Posterior vena cava (tissue), 2 donors: ENCODE measurements around the gene MAD2L1BP. TPM values are rescaled to one million over a fixed set of nuclear protein-coding genes. Genes with fewer than 3 reads are reported as not detected.
"Not testable (repeated sequence)": the region's sequence is repeated elsewhere in the genome, so short reads cannot be mapped to it uniquely, and the experiment has no call there.

Source experiments
- DNase-seq: peaks from one replicate; pipeline ENCODE4 v3.0.0-alpha.2; 2020; ENCODE audit warnings: low spot score
- intact Hi-C, 2 donors: fragments of 100-400 bp; cut with DNase I; formaldehyde crosslinking; loops; one replicate each; pipeline versions ENCODE4 v1.14.1 to v1.14.2; 2022 to 2023
- total RNA-seq, 2 donors: library from RNA; stranded (reverse); fragmentation: NEBNext Ultra II Directional; extraction: Animal tissue kit (Norgen Biotek cat#: 25700); gene quantifications; one replicate each; pipeline ENCODE4 v1.2.1, GENCODE V29; 2021
- donor health status: DM: yes; HTN: yes; CAD: no.
- donor health status: DM: yes; HTN: yes; CAD: no.

Gene MAD2L1BP
- total RNA-seq, 2 donors from 2014 or later, result 12.0 to 15.5 TPM

DNA sequence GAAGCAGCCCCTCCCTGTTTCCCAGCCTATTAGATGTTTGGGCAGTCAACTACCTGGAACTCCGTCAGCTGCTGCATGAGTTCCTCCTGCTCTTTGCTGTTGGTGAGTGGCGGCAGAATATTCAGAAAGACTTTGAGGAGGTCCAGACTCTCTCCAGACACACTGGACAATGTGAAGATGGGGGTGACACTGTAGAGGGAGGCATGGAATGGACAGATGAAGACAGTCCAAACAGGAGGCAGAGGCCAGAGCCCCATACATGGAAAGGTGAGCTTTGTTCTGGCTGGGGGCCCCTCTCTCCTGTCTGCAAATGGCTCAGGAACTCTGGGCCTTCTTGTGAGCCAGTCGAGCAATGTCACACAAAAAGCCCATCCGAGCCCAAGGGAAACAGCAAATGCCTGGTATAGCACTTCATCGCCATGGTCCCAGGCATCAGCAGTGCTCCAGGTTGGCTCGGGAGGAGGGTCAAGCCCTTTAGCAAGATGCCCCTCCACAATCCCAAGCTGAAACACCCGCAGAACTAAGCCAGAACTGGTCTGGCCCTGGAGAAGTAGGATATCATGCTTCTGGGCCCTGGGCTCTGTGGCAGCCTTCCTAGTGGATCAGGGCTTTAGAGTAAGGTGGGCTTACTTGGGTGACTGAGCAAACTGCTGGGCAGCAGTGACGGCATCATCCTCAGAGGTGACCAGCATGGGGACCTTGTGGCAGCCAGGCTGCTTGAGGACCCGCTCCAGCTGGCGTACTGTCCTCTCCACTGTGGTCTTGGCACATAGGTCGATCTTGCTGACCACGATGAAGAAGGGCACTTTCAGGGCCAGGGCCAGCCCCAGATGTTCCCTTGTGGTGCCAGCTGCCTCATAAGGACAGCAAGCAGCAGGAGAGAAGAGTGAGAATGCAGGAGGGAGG lies 11.5 kb upstream of the MAD2L1BP start:
- DNase-seq, result no peak
- intact Hi-C loops, result no loop called here

DNA sequence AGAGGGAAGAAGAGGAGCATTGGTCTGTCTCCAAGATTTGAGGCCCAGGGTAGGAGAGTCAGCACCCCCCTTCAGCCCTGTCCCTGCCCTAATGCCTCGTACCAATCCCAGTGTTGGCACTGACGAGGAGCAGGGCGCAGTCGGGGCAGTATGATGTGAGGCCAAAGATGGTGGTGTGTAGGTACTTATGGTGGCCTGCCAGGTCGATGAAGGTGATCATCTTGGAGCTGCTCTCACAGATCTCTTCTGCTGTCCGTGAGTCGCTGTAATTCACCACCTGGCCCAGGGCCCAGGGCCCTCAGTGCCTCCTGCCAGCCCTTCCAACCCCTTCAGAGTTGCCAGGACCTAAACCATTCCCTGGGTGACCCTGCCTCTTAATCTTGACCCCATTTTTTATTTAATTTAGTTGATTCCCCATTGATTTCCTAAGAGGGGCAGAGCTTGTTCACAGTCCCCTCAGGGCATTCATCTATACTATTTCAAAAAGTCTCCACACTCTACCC lies 10.8 kb upstream of the MAD2L1BP start:
- no peak for DNase-seq
- intact Hi-C loops, result no loop called here

DNA sequence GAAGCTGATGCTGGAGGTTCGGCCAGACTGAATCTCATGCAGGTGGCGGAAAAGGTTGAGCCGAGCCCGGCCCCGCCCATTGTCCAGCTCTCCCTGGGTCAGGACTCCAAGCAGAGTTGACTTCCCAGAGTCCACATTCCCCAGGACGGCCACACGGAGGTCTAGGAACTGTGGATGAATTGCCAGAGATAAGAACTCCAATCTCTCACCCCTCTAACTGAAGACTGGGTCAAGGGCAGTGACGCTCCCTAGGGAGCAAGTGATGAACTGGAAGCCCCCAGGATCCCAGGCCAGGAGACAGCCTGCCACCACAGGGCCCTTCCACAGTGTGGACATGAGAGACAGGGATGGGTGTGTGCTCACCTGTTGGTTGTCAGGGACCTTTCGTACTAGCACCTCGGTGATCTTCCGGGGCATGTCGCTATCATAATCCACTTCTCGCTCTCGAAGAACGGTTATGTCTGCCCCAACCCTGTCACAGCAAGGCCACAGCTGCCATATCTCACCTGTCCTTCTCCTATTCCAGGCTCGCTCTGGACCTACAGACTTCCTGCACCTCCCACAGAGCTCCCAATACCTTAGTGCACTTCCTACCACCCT lies 10.1 kb upstream of the MAD2L1BP start:
- no peak for DNase-seq
- intact Hi-C loops, result no loop called here

DNA sequence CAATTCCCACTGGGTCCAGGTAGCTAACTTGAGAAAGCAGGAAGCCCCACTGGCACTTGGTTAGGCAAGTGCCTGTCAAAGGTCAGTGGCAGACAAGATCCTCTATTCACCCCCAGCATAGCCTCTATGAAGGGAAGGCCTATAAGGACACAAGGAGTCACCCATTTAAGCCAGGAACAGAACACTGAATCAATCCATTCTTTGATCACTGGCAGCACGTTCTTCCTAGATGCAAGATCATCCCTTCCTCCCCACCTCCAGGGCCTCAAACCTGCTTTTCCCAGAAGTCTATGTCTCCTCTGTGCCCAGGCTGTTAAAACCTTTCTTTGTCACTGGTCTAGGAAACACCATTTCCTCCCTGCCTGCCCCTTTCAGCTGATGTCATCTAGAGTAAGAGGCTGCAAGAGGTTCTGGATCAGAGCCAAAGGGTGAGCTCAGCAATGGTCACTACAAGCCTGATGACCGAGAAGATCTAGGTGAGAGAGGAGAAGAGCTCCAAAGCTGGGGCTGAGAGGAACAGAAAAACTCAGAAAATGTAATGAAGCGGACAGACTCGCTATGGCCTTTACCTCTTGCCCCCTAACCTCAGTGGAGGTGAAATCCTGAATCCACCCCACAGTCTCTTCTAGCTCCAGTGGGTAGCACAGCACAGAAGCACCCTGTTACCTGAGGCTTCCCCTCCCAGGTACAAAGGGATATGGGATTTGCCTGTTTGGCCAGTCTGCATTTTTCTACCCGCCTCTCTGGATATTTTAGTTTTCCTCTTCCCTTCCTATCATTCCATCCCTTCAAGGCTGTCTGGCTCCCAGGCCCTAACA lies 8.4 kb upstream of the MAD2L1BP start:
- intact Hi-C loops, result loop anchor here in 1 of 2 donors (1.0 kb wide), 1 partner anchor 8 kb away; the partner anchor contains the start of gene MAD2L1BP

DNA sequence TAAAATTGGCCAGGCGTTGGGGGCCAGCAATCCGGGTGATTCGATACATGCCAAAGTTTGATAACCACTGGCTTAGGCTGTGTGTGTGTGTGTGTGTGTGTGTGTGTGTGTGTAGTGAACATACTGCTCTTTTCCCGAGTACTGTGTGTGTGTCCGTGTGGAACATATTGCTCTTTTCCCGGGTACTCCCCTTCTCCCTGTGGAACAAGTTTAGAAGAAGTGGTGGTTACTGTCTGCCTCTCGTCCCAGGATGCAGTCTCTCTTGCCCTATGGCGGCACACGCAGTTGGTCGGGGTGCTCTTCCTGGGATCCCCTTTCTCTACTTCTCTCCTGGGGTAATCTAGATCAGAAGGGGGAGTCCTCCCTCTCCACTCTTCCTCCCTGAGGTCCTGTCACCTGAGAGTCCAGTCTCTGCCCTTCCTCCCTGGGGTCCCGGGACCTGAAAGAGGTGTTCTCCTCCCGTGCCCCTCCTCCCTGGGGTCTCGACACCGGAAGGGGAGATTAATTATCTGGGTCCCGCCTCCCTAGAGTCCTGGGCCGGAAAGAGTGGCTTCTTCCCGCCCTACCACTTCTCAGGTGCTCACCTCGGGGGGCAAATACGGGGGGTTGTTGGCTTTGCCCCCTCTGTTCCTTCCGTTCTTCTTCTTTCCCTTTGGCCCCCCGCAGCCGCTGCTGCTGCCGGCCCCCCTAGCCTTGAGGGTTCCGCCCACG lies 7.1 kb upstream of the MAD2L1BP start:
- DNase-seq, result no peak
- intact Hi-C loops, result no loop called here

More for the DNA sequence above, 8.4 kb upstream of the MAD2L1BP start:
- DNase-seq, result peak; percentile 87

DNA sequence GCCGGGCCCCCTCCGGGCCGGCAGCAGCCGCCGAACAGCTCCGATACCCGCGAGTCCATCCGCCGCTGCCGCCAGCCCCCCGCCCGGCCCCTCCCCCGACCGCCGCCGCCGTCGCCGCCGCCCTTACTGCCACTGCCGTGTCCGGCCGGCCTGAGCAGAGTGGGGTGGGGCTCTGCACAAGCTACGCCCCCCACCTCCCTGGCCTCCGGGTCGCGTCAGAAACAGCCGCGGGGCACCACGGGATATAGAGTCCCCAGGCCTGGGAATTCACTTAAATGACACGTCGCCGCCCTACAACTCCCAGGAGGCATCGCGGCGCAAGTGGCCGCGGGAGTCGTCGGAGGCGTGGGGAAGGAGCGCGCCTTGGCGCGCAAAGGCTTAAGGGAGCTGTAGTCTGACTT lies 6.5 kb upstream of the MAD2L1BP start, which contains the start of gene GTPBP2:
Gene GTPBP2 (minus strand): TSS at position 161 of the 401 bp plus-strand sequence. CDS start 102 bp downstream, at position 59.
- intact Hi-C loops, result no loop called here
- DNase-seq, result peak; percentile 100

DNA sequence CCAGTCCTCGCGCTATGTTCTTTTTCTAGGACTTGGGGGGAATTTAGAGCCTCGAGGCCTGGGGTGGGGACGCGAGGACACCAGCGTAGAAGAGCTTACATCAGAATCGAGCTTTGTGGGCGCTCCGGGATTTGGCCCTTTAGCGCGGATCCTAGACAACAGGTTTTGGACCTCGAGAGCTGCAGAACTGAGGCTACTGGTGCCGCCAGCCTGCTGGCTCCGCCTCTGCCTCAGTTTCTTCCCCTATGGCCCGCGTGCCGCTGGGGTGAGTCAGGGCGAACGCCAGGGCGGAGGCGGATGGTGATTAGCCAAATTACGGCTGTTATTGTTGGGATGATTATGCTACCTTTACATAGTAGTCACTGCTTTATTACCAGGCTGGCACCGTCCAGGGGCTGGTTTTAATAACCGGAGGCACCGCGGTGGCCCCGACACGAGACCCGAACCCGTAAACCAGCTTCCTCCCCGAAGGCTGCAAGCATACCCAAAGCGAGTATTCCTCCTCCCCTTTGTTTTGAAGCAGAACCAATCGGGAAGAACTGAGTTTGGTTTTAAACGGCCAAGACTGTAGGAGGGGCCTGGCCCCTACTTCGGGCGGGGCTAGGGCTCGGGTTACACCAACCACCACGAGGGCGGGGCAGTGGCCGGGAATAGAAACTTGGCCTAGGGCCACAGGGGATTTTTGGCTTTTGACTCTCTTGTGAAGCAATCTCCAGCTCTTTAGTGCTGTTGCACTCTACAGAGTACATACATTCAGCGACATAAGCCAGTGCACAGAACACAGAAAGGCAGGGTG lies 5.9 kb upstream of the MAD2L1BP start:
- peak; percentile 97 for DNase-seq
- intact Hi-C loops, result no loop called here

DNA sequence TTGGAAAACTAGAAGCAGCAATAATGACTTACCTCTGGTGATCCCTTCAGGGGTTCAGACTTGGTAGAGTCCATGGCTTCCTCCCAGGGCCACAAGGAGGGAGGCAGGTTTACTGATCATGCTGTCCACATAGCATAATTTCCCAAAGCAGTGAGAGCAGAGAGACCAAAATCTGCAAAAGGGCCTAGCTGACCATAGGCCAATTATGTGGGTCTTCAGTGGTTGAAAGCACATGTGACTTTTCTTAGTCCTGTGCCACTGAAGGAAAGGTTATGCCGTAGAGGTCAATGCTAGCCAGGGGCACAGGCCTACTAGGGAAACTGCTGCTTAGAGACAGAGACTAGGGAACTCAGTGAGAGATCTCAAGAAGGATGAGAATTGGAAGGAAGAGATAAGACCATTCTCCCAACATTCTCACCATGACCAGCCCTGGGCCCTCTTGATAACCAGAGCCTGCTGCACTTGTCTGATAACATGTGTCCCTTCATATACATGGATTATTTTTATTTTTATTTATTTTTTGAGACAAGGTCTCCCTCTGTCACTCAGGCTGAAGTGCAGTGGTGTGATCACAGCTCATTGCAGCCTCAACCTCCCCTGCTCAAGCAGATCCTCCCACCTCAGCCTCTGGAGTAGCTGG lies 4.5 kb upstream of the MAD2L1BP start:
- peak; percentile 41 for DNase-seq

DNA sequence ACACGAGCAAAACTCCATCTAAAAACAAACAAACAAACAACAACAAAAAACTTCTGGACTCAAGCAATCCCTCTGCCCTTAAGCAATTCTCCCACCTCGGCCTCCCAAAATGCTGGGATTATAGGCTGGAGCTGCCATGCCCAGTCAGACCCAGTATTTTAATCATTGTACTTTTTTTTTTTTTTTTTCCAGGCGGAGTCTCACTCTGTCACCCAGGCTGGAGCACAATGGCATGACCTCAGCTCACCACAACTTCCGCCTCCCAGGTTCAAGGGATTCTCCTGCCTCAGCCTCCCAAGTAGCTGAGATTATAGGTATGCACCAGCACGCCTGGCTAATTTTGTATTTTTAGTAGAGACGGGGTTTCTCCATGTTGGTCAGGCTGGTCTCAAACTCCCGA lies 2.6 kb upstream of the MAD2L1BP start:
- intact Hi-C loops, result not testable (repeated sequence)
- peak; percentile 7 for DNase-seq

More for the DNA sequence above, 4.5 kb upstream of the MAD2L1BP start:
- intact Hi-C loops, result no loop called here

DNA sequence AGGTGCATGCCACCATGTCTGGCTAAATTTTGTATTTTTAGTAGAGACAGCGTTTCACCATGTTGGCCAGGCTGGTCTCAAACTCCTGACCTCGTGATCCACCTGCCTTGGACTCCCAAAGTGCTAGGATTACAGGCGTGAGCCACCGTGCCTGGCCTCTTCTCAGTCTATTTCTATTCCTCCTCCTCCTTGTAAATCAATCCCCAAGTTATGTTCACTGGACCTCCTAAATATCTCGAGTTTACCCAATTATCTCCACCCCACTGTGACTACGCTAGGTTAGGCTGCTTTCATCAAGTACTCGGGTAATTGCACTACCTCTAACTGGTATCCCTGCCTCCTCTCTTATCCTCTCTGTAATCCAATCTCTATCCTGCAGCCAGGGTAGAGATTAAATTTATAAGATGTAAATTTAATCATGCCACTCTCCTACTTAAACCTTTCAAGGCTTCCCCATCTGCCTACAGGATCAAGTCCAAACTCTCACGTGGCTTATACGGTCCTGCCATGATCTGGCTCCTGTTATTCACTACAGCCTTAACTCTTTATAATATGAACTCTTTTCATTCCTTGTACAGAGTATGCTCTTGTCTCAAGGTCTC lies 837 bp upstream of the MAD2L1BP start:
- intact Hi-C loops, result loop anchor here in 1 of 2 donors (1.0 to 5.0 kb wide), 2 partner anchors 8 to 1193 kb away; no protein-coding TSS in a partner anchor
- no peak for DNase-seq

DNA sequence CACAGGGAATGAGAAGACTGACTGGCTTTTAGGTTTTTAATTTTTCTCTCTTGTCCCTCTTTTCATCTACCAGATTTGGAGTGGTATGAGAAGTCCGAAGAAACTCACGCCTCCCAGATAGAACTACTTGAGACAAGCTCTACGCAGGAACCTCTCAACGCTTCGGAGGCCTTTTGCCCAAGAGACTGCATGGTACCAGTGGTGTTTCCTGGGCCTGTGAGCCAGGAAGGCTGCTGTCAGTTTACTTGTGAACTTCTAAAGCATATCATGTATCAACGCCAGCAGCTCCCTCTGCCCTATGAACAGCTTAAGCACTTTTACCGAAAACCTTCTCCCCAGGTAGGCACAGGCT lies 644 bp downstream of the MAD2L1BP start:
- intact Hi-C loops, result loop anchor here in 1 of 2 donors (5.0 kb wide), 1 partner anchor 1194 kb away; no protein-coding TSS in a partner anchor

DNA sequence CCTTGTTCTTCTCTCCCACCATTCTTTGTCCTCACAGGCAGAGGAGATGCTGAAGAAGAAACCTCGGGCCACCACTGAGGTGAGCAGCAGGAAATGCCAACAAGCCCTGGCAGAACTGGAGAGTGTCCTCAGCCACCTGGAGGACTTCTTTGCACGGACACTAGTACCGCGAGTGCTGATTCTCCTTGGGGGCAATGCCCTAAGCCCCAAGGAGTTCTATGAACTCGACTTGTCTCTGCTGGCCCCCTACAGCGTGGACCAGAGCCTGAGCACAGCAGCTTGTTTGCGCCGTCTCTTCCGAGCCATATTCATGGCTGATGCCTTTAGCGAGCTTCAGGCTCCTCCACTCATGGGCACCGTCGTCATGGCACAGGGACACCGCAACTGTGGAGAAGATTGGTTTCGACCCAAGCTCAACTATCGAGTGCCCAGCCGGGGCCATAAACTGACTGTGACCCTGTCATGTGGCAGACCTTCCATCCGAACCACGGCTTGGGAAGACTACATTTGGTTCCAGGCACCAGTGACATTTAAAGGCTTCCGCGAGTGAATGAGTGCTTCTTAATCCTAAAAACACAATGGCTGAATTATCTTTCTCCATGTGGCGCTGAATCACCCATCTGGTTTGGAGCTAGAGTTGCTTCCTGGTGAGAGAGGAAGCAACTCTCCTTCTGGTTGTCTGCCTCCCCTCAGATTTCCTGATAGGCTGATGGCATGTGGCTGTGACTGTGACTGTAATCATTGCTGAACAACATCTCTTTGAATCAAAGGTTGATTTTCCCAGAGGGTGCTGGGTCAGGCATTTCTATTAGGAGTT lies 4.6 kb downstream of the MAD2L1BP start:
- intact Hi-C loops, result loop anchor here in 1 of 2 donors (5.0 kb wide), 1 partner anchor 1198 kb away; no protein-coding TSS in a partner anchor
- no peak for DNase-seq

More for the DNA sequence above, 644 bp downstream of the MAD2L1BP start:
- DNase-seq, result no peak

DNA sequence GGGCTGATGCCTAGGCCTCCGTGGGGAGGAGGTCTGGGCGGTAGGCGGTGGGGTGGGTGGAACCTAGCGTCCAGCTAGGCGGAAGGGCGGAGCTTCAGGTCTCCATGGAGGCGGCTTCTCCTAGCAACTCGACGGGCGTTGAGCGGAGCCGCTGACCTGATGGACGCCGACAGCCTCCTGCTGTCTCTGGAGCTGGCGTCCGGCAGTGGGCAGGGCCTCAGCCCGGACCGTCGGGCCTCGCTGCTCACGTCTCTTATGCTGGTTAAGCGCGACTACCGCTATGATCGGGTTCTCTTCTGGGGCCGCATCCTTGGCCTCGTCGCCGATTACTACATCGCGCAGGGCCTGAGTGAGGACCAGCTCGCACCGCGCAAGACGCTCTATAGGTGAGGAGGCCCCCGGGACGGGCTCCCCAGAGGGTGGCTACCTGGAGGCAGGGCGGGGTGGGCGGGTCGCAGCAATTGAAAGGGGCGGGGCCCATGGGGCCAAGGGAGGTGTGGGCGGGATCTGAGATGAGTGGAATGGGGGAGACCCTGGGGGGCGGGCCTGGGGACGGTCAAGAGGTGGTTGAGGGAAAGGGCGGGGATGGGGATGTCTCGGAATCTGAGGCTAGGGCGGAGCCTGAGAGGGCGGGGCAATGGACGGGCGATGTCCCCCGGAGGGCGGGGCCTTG lies 9.4 kb downstream of the MAD2L1BP start, which contains the start of gene RSPH9:
Gene RSPH9 (plus strand): TSS at position 97 of the 673 bp plus-strand sequence. CDS start 63 bp downstream, at position 160.
- DNase-seq, result peak; percentile 89
- intact Hi-C loops, result no loop called here

DNA sequence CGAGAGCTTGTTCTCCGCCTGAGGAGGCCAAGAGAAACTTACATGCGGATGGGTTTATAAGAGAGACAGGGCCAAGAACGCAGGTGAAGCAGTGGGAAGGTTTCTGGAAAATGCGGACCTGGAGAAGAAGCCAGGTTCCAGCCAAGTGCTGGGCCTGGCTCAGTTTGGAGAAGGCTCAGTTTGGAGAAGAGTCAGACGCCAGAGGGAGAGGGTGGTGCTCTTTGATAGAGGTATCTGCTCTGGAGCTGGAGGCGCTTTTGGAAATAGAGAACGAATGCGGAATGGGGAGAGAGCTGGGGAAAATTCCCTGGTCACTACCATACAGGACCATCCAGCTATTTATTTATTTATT lies 9.9 kb downstream of the MAD2L1BP start:
- no peak for DNase-seq
- intact Hi-C loops, result no loop called here

DNA sequence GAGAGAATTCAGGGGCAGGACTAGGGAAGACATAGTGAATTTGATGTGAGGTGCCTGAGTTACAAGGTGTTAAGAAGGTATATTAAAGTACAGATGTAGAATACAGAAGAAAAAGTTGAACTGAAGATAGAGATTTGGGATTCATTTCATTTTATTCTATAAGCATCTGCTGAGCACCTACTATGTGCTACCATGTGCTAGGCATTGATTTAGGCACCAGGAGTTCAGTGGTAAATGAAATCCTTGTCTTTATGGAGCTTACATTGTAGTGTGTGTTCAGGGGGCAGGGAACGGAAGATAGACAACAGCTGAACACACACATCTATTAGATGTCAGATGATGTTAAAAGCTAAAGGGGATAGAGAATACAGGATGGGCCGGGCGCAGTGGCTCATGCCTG lies 12.0 kb downstream of the MAD2L1BP start:
- intact Hi-C loops, result no loop called here

DNA sequence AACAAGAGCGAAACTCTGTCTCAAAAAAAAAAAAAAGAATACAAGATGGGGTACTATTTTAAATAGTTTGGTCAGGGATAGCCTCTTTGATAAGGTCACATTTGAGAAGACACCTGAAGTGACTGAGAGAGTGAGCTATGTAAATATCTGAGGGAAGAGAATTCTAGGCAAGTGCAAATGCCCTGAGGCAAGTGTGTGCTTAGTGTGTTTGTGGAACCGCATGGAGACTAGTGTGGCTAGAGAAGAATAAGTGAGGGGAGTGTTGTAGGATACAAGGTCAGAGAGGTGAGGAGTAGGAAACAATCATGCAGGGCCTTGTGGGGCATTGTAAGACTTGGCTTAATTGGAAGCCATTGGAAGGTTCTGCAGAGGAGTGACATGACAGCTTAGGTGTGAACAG lies 12.6 kb downstream of the MAD2L1BP start:
- intact Hi-C loops, result no loop called here

More for the DNA sequence above, 12.0 kb downstream of the MAD2L1BP start:
- DNase-seq, result no peak

More for the DNA sequence above, 12.6 kb downstream of the MAD2L1BP start:
- DNase-seq, result no peak
